Psoas muscle (tissue), 8 donors: Measurements from ENCODE around the gene TRABD. TPM values are rescaled to one million over a fixed set of nuclear protein-coding genes. Genes with fewer than 3 reads are reported as not detected.

Experiments used
- ATAC-seq, 4 donors: fragments of 200-7000 bp; cut with Tn5 transposase; one replicate each; pipeline ENCODE4 v1.9.1; 2020; ENCODE audit warnings: moderate library complexity in 3 of 4, mild to moderate bottlenecking in 2 of 4
- DNase-seq, 2 donors: peaks; one replicate each; pipeline ENCODE4 v3.0.0-alpha.2; 2020
- H3K27ac ChIP-seq: fragments of 200-600 bp; one replicate; pipeline ENCODE4 v1.8.0; 2022
- H3K27me3 ChIP-seq, 3 donors: fragments of 200-600 bp in 1 of 3; one replicate each; pipeline versions ENCODE4 v1.6.1 to v1.8.0; 2013 to 2022; ENCODE audit warnings: low read length in 2 of 3, mild to moderate bottlenecking in 2 of 3, moderate library complexity in 1 of 3; ENCODE audit not compliant: insufficient read depth in 3 of 3
- H3K36me3 ChIP-seq, 2 donors: fragments of 200-600 bp in 1 of 2; one replicate each; pipeline versions ENCODE4 v1.6.1 to v1.8.0; 2013 to 2022; ENCODE audit warnings: low read depth in 1 of 2, mild to moderate bottlenecking in 1 of 2, moderate library complexity in 1 of 2; ENCODE audit not compliant: insufficient read depth in 1 of 2
- H3K4me1 ChIP-seq: fragments of 200-600 bp; one replicate; pipeline ENCODE4 v1.8.0; 2022
- H3K4me3 ChIP-seq: fragments of 200-600 bp; one replicate; pipeline ENCODE4 v1.8.0; 2022; ENCODE audit warnings: mild to moderate bottlenecking
- H3K9me3 ChIP-seq: fragments of 200-600 bp; one replicate; pipeline ENCODE4 v1.8.0; 2022
- CTCF ChIP-seq: fragments of 200-600 bp; IDR thresholded peaks from one replicate; pipeline ENCODE4 v1.8.0; 2022; ENCODE audit warnings: antibody characterized with exemption
- WGBS, 3 donors: extraction: QIAGEN DNeasy Blood & Tissue Kit; methylation state at CpG; one replicate each; pipeline versions ENCODE4 v1.1.6 to v1.1.7; 2013; 5-methylcytosine and 5-hydroxymethylcytosine counted together
- intact Hi-C, 2 donors: fragments of 100-400 bp; cut with DNase I; formaldehyde crosslinking; loops; one replicate each; pipeline versions ENCODE4 v1.11.0 to v1.14.2; 2022
- polyA plus RNA-seq, 3 donors: library from polyadenylated mRNA; stranded (reverse); fragments of 200-250 nt; gene quantifications; one replicate each; pipeline ENCODE4 v1.2.3, GENCODE V29; 2013
- total RNA-seq, 4 donors: library from RNA; stranded (reverse); fragmentation: NEBNext Ultra II Directional in 2 of 4; extraction: Animal tissue kit (Norgen Biotek cat#: 25700) in 2 of 4; gene quantifications; one replicate each; pipeline versions ENCODE4 v1.2.1 to v1.2.4, GENCODE V29; 2021 to 2023
- donor health status: healthy with polysubstance abuse.
- donor health status: DM: no; HTN: no; CAD: no; lungs with moderate emphysema.
- donor health status: Bipolar disorder and iron deficiency.
- donor health status: healthy.
- donor health status: DM: yes; HTN: yes; CAD: no.
- donor health status: DM: no; HTN: no; CAD: no.
- donor health status: DM: no; HTN: no; CAD: no.
- donor health status: DM: yes; HTN: yes; CAD: no.

Gene TRABD
- total and polyA plus RNA-seq, 7 donors = 19.9 to 52.1 (median 29.5) TPM

DNA sequence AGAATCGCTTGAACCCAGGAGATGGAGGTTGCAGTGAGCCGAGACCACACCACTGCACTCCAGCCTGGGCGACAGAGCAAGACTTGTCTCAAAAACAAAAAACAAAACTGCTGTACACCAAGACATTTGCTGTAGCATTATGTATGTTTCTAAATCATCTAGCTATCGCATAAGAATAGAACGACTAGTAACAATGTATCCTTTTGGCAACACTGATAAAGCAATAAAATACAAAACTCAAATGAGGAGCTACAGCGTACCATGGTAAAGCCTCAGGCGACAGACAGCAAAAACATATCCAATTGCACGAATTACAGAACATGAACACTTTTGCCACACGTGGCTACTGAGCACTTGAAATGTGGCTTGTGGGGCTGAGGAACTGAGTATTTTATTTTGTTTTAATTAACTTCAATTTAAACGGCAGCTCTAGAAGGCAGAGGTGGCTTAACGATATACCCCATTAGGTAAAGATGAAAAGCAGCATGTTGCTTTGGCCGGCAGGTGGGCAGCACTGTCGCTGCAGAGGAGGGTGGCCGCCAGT lies 56.8 kb downstream of the TRABD start:
- H3K27me3 ChIP-seq = no peaks in the 10 kb centered on the region
- peak overlapping the region; percentile 95 for H3K27ac ChIP-seq
- ATAC-seq = no peak
- no peak for DNase-seq
- peaks cover 0 to 48% of the 10 kb centered on the region in 2 donors for H3K36me3 ChIP-seq
- intact Hi-C loops = loop anchor here in 1 of 2 donors (5.0 kb wide), 1 partner anchor 35 kb away; no protein-coding TSS in a partner anchor
- peak overlapping the region; percentile 98 for H3K4me3 ChIP-seq
- 38 to 53% (median 43%) methylated on average over 14 of the region's 14 CpGs for WGBS, 3 donors
- TF ChIP-seq CTCF = no peak
- no peaks in the 10 kb centered on the region for H3K9me3 ChIP-seq
- peaks cover 42% of the 10 kb centered on the region for H3K4me1 ChIP-seq

- Histone ChIP-seq H3K9me3 (no peaks in the 10 kb centered on the region), H3K27ac (peak overlapping the region; percentile 95), H3K4me1 (peaks cover 42% of the 10 kb centered on the region), H3K4me3 (peak overlapping the region; percentile 98), H3K36me3 (peaks cover 0 to 48% of the 10 kb centered on the region in 2 donors), H3K27me3 (no peaks in the 10 kb centered on the region)
- DNase-seq = no peak
- peak in 1 of 4 donors; percentile 20 for ATAC-seq
- WGBS, 3 donors = 13 to 16% (median 15%) methylated on average over 27 of the region's 27 CpGs
- TF ChIP-seq CTCF = no peak
- intact Hi-C loops = loop anchor here in 1 of 2 donors (5.0 kb wide), 1 partner anchor 37 kb away; no protein-coding TSS in a partner anchor
Measured at GRCh38 chr22:50243685-50244419, 58.1 kb downstream of the TRABD start.

- Histone ChIP-seq H3K27me3 (no peaks in the 10 kb centered on the region), H3K4me1 (peaks cover 45% of the 10 kb centered on the region), H3K4me3 (peak within 1 kb of the TSS; percentile 98), H3K36me3 (peaks cover 0 to 44% of the 10 kb centered on the region in 2 donors), H3K27ac (peak within 1 kb of the TSS; percentile 95), H3K9me3 (no peaks in the 10 kb centered on the region)
- DNase-seq (peak; percentile 98), ATAC-seq (peak; percentile 89 to 91 (median 90))
- WGBS, 3 donors = 0 to 1% (median 0%) methylated on average over 75 to 76 of the region's 76 CpGs
- TF ChIP-seq CTCF = peak; percentile 27
- intact Hi-C loops = loop anchor here in 1 of 2 donors (5.0 kb wide), 1 partner anchor 37 kb away; no protein-coding TSS in a partner anchor
Measured at GRCh38 chr22:50244420-50245213, 58.9 kb downstream of the TRABD start, which contains the start of gene TUBGCP6. TSS of gene TUBGCP6 (minus strand) at chr22:50245023. CDS start at chr22:50244459, 564 bp downstream.

- H3K4me1 ChIP-seq = peaks cover 53% of the 10 kb centered on the region
- ATAC-seq = peak in 3 of 4 donors; percentile 5 to 39 (median 9)
Measured at GRCh38 chr22:50245214-50246072, 59.7 kb downstream of the TRABD start.

More at GRCh38 chr22:50245214-50246072, 59.7 kb downstream of the TRABD start:
- H3K27me3 ChIP-seq = no peaks in the 10 kb centered on the region
- H3K4me3 ChIP-seq = peak overlapping the region; percentile 98
- peak in 1 of 2 donors; percentile 61 for DNase-seq
- H3K9me3 ChIP-seq = no peaks in the 10 kb centered on the region
- H3K36me3 ChIP-seq = peaks cover 0 to 40% of the 10 kb centered on the region in 2 donors
- H3K27ac ChIP-seq = peak overlapping the region; percentile 95
- WGBS, 3 donors = 12 to 26% (median 15%) methylated on average over 26 to 53 of the region's 53 CpGs
- TF ChIP-seq CTCF = no peak
- intact Hi-C loops = no loop called here
